Measurements from ENCODE around the gene CROCC2. TPM values are rescaled to one million over a fixed set of nuclear protein-coding genes. Genes with fewer than 3 reads are reported as not detected.

Gene CROCC2
- polyA plus RNA-seq, 1 donor = 0.09 TPM

DNA sequence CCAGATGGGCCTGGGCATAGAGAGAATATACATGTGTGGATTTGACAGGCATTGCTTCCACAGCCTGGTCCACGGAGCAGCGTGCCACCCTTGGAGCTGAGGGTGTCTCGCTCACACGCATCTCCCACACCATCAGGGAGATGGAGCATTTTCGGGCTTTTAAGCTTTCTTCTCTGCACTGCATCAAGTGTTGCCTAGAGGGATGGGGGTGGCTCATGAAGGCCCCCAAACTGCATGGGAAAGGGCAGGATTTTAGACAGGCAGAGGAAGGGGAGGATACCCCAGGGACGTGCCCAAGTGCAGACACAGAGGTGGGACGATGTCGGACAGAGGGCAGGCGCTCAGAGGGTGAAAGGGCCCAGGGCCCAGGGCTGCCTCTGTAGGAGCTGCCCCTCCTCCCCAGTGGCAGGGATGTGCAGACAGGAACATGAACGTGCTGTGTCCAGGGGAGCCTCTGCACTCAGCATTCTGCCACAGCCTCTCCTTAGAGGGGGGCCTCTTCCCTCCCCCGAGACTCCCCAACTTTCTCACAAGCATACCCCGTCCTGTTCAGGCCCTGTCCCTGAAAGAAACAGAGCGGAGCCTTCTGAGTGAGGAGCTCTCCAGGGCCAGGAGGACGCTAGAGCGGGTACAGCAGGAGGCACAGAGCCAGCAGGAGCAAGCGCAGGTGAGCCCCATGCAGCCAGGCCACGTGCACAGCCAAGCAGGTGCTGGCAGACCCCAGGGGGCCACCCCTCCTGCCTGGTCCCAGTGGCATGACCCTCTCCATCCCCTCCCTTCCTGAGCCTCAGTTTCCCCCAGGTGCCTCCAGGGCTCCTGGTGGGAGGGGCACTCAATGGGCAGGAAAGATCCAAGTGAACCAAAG, 49.4 kb downstream of the CROCC2 start:
- Histone ChIP-seq H3K27ac (ENCODE audit: low read length) (no peak overlapping the region), H3K36me3 (ENCODE audit: control insufficient read depth, insufficient read depth, low read length) (no peaks in the 10 kb centered on the region), H3K4me3 (ENCODE audit: low read length) (no peak overlapping the region), H3K9me3 (ENCODE audit: control insufficient read depth, low read depth, low read length) (no peaks in the 10 kb centered on the region), H3K27me3 (ENCODE audit: control insufficient read depth, insufficient read depth, low read length) (peaks cover 6% of the 10 kb centered on the region), H3K4me1 (ENCODE audit: control insufficient read depth, insufficient read depth, low read length) (peaks cover 21% of the 10 kb centered on the region)
- WGBS (ENCODE audit: insufficient coverage, low lambda C conversion rate) = no CpG with 5 or more reads among the region's 17 CpGs
- DNase-seq = no peak

DNA sequence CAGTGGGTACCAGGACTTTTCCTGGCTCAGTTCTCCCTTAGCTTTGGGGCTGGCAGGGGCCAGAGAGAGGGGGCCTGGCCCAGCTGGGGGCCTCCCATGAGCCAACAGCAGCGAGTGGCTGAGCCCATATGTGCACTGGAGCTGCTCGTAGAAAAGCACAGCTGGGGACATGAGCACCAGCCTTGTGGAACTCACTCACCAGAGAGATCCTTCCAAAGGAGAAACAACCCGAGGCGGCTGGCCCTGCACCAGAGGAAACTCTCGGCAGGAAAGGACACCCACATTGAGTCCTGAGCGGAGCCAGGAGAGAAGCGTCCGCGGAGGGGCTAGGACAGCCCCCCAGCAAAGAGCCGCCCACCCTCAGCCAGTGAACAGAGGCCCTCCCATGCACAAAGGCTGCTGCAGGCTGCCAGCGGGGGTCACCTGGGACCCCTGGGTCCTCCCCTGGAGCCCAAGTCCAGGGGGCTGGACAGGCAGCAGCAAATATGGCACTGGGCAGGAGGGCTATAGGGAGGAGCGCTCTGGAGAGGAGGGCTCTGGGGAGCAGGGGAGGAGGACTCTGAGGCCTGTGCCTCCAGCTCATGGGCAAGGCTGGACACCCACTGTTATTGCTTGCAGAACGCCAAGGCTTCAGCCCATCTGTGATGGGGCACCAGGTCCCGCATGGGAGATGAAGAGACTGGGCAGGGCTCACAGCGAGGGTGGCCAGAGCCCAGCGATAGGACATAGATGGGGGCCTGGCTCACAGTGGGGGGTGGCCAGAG, 50.2 kb downstream of the CROCC2 start:
- H3K27ac ChIP-seq (ENCODE audit: low read length) = no peak overlapping the region

DNA sequence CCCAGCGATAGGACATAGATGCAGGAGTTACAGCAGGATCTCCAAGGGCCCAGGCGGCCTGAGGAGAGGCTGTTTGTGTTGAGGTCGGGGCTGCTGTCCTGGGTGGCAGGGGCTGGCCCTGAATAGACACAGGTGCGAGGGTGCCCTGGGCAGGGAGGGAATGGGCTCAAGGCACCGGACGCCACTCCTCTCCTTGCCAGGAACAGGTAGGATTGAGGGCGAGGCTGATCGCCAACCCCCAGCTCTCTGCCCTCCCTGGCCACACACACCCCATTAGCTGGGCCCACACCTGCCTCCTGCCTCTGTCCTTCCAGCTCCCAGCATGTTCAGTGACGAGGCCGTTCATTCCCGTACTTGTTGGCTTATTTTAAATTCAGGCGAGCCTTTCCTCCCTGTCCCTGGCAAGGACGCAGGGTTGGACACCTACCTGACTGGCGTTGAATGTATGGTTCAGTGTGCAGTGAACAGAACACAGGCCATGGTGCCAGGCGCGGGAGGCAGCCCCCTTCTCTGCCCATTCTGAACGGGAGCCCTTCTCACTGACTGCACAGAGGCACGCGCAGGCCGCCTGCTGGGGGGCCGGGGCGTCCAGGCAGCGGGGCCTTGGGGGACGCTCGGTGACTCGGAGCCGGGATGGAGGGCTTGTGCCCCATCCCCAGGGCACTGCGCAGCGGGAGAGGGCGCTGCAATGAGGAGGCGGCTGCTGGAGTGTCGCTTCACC, 51.0 kb downstream of the CROCC2 start:
- no peak for DNase-seq
- no CpG with 5 or more reads among the region's 32 CpGs for WGBS (ENCODE audit: insufficient coverage, low lambda C conversion rate)

More for the DNA sequence above, 50.2 kb downstream of the CROCC2 start:
- Histone ChIP-seq H3K4me1 (ENCODE audit: control insufficient read depth, insufficient read depth, low read length) (peaks cover 27% of the 10 kb centered on the region), H3K27me3 (ENCODE audit: control insufficient read depth, insufficient read depth, low read length) (peaks cover 6% of the 10 kb centered on the region), H3K36me3 (ENCODE audit: control insufficient read depth, insufficient read depth, low read length) (no peaks in the 10 kb centered on the region), H3K9me3 (ENCODE audit: control insufficient read depth, low read depth, low read length) (no peaks in the 10 kb centered on the region), H3K4me3 (ENCODE audit: low read length) (no peak overlapping the region)
- WGBS (ENCODE audit: insufficient coverage, low lambda C conversion rate) = no CpG with 5 or more reads among the region's 16 CpGs
- no peak for DNase-seq

DNA sequence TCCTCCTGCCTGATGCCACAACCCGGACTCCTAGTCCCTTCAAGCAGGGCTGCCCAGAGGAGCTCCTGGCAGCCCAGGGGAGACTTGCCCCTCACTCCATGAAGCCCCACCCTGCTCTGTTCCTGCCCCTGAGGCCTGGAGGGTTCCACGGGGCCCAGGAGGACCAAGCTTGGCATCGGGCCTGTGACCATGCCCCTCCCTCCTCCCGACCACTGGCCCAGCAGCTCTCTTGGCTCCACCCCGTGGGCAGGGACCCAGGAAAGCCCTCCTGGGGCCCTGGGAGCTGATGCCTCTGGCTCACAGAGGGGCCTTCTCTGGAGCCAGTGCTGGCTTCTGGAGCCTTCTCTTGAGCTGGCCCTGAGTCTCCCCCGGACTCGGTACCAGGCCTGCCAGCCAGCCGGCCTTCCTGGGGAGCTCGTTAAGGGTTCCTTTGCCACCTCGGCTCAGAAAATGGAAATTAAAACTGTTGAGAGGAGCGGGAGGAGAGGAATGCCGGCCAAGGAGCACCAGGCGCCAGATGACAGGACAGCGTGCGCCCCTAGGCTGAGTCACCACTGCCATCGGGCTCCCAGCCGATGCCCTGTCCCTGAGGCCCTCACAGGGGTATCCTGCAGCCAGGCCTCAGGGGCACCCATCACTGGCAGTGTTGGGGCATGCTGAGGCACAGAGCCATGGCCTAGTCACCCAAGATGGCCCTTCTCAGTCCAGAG, 51.7 kb downstream of the CROCC2 start:
- whole genome bisulfite sequencing (ENCODE audit: insufficient coverage, low lambda C conversion rate) = no CpG with 5 or more reads among the region's 17 CpGs
- H3K4me3 ChIP-seq (ENCODE audit: low read length) = no peak overlapping the region
- H3K27me3 ChIP-seq (ENCODE audit: control insufficient read depth, insufficient read depth, low read length) = peaks cover 6% of the 10 kb centered on the region
- no peak overlapping the region for H3K27ac ChIP-seq (ENCODE audit: low read length)
- peaks cover 38% of the 10 kb centered on the region for H3K4me1 ChIP-seq (ENCODE audit: control insufficient read depth, insufficient read depth, low read length)
- no peak for DNase-seq
- H3K9me3 ChIP-seq (ENCODE audit: control insufficient read depth, low read depth, low read length) = no peaks in the 10 kb centered on the region
- no peaks in the 10 kb centered on the region for H3K36me3 ChIP-seq (ENCODE audit: control insufficient read depth, insufficient read depth, low read length)

More for the DNA sequence above, 51.0 kb downstream of the CROCC2 start:
- Histone ChIP-seq H3K4me3 (ENCODE audit: low read length) (no peak overlapping the region), H3K27ac (ENCODE audit: low read length) (no peak overlapping the region), H3K4me1 (ENCODE audit: control insufficient read depth, insufficient read depth, low read length) (peaks cover 32% of the 10 kb centered on the region), H3K36me3 (ENCODE audit: control insufficient read depth, insufficient read depth, low read length) (no peaks in the 10 kb centered on the region), H3K9me3 (ENCODE audit: control insufficient read depth, low read depth, low read length) (no peaks in the 10 kb centered on the region), H3K27me3 (ENCODE audit: control insufficient read depth, insufficient read depth, low read length) (peaks cover 6% of the 10 kb centered on the region)

DNA sequence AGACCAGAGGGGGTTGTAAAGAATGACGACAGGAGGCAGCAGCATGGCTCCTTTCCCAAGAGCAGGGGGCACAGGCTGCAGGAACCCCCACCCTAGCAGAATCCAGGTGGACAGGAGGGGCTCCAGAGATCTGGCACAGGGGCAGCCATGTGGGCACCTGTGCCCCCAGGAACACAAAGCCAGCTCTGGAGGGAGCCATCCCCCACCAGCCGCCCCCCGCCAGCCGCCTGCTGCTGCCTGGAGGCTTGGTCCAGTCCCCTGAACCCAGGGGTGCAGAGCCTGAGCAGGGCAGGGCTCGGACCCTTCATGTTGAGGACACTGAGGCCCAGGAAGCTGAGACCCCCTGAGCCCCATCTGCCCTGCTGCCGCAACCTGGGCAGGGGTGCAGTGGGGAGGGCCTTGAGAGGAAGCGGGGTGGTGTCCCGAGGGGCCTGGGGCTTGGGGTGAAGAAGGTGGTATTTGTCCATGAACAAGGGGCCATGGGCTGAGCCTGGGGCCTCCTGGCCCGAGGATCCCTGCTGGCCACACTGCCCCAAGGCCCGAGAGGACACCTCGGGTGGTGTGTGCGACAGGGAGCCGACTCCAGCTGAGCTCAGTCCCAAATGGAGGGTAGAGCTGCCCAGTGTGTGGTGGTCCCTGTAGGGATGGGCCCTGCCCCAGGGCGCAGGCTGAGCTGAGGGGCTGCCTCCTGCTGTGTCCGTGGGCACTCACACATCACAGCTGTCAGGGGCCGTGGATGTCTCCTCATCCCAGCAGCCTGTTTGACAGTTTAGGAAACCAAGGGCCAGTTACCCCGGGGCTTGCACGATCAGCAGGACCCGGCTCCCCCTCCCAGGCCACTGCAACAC, 52.5 kb downstream of the CROCC2 start:
- no peak for DNase-seq
- Histone ChIP-seq H3K27me3 (ENCODE audit: control insufficient read depth, insufficient read depth, low read length) (peaks cover 6% of the 10 kb centered on the region), H3K4me1 (ENCODE audit: control insufficient read depth, insufficient read depth, low read length) (peaks cover 38% of the 10 kb centered on the region), H3K9me3 (ENCODE audit: control insufficient read depth, low read depth, low read length) (no peaks in the 10 kb centered on the region), H3K4me3 (ENCODE audit: low read length) (no peak overlapping the region), H3K36me3 (ENCODE audit: control insufficient read depth, insufficient read depth, low read length) (no peaks in the 10 kb centered on the region), H3K27ac (ENCODE audit: low read length) (no peak overlapping the region)
- no CpG with 5 or more reads among the region's 19 CpGs for WGBS (ENCODE audit: insufficient coverage, low lambda C conversion rate)

DNA sequence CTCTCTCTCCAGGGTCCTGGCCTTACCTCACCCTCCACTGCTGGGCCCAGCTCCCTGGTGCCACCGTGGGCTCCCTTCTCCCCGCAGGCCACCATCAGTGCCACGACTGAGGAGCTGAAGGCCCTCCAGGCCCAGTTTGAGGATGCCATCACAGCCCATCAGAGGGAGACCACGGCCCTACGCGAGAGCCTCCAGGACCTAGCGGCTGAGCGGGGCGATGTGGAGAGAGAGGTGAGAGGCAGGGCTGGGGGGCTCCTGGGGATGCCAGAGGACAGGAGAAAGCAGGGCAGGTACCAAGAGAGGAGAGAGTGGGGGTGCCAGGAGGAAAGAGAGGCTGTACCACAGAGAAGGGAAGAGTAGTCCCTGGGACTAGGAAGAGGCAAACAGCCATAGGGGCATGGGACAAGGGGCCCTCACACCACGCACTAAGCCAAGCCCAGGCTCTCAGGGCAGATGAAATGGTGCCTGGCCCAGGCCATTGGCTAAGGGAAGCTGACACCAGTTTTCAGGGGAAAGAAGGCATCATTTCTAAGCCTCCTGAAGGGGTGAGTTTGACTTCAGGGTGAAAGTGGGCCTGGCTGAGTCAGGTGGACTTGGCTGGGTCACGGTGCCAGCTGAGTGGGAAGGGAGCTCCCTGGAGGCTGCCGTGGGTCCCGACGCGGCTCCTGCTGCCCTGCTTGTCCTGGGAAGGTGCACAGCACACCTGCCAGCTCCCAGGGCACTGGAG, 53.2 kb downstream of the CROCC2 start:
- Histone ChIP-seq H3K4me3 (ENCODE audit: low read length) (no peak overlapping the region), H3K4me1 (ENCODE audit: control insufficient read depth, insufficient read depth, low read length) (peaks cover 38% of the 10 kb centered on the region), H3K9me3 (ENCODE audit: control insufficient read depth, low read depth, low read length) (no peaks in the 10 kb centered on the region), H3K27me3 (ENCODE audit: control insufficient read depth, insufficient read depth, low read length) (peaks cover 4% of the 10 kb centered on the region), H3K27ac (ENCODE audit: low read length) (no peak overlapping the region), H3K36me3 (ENCODE audit: control insufficient read depth, insufficient read depth, low read length) (no peaks in the 10 kb centered on the region)
- no peak for DNase-seq
- 100% methylated on average over 1 of the region's 15 CpGs for WGBS (ENCODE audit: insufficient coverage, low lambda C conversion rate)

DNA sequence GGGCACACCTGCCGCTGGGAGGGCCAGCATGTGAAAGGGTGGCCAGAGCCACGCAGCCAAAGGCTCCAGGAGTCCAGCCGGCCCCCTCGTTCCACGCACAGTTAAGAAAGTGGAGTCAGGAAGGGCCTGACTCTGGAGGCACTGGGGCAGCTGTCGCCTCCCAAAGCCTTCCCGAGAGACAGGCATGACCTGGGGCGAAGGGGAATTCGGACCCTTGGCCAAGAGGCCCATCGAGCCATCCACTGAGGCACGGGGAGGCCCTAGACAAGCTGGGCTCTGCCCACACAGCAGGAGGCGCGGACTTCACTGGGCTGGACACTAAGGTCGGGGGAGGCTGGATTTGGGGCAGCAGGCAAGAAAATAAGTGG, 53.8 kb downstream of the CROCC2 start:
- H3K9me3 ChIP-seq (ENCODE audit: control insufficient read depth, low read depth, low read length) = no peaks in the 10 kb centered on the region
- H3K27ac ChIP-seq (ENCODE audit: low read length) = peak overlapping the region; percentile 65
- H3K36me3 ChIP-seq (ENCODE audit: control insufficient read depth, insufficient read depth, low read length) = no peaks in the 10 kb centered on the region
- no CpG with 5 or more reads among the region's 14 CpGs for WGBS (ENCODE audit: insufficient coverage, low lambda C conversion rate)
- H3K27me3 ChIP-seq (ENCODE audit: control insufficient read depth, insufficient read depth, low read length) = no peaks in the 10 kb centered on the region
- H3K4me1 ChIP-seq (ENCODE audit: control insufficient read depth, insufficient read depth, low read length) = peaks cover 38% of the 10 kb centered on the region
- no peak for DNase-seq
- H3K4me3 ChIP-seq (ENCODE audit: low read length) = no peak overlapping the region

DNA sequence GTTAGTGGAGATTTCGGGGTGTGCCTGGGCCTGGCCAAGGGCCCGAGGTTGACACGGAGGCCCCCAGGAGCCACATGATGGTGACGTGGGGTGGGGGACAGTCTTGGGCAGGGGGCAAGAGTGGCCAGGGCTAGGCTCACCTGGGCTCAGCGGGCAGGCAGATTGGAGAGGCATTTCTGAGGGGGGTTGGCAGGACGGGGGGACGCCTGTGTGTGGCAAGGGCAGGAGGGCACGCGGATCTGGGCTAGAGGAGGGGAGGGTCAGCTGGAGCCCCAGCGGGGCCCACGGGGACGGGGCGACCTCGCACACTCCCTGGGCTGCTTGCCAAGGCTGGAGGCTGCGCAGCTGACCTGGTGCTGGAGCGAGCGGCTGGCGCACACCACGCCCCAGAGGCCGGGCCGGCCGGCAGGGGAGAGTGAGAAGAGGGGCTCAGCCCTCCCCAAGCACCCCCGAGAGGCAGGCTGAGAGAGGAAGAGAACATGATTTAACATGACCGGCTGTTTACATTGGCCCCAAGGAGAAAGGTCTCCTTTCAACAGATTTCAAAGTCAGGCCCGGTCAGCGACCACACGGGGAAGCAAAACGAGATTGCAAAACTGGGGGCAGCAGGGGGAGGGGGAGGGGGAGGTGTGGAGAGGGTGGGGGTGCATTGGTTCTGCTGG, 54.3 kb downstream of the CROCC2 start:
- H3K4me3 ChIP-seq (ENCODE audit: low read length) = no peak overlapping the region
- no peaks in the 10 kb centered on the region for H3K27me3 ChIP-seq (ENCODE audit: control insufficient read depth, insufficient read depth, low read length)
- peak overlapping the region; percentile 65 for H3K27ac ChIP-seq (ENCODE audit: low read length)
- DNase-seq = peak; percentile 79 to 92
- peaks cover 38% of the 10 kb centered on the region for H3K4me1 ChIP-seq (ENCODE audit: control insufficient read depth, insufficient read depth, low read length)
- H3K9me3 ChIP-seq (ENCODE audit: control insufficient read depth, low read depth, low read length) = no peaks in the 10 kb centered on the region
- H3K36me3 ChIP-seq (ENCODE audit: control insufficient read depth, insufficient read depth, low read length) = no peaks in the 10 kb centered on the region
- no CpG with 5 or more reads among the region's 28 CpGs for WGBS (ENCODE audit: insufficient coverage, low lambda C conversion rate)

All from large intestine (tissue), 3 donors.